Stomach (tissue), 9 donors: Measurements from ENCODE around the gene GDF9. TPM values are rescaled to one million over a fixed set of nuclear protein-coding genes. Genes with fewer than 3 reads are reported as not detected.

ENCODE experiments used
- DNase-seq, 2 donors: peaks; one replicate each; pipeline versions ENCODE4 v3.0.0 to v3.0.0-alpha.2; 2013 to 2019
- H3K27ac ChIP-seq, 5 donors: fragments of 200-600 bp in 4 of 5; sonication (generic) in 4 of 5; one replicate each; pipeline ENCODE4 v1.5.1; 2013 to 2019; ENCODE audit warnings: mild to moderate bottlenecking in 1 of 5, moderate library complexity in 1 of 5
- H3K27me3 ChIP-seq, 3 donors: fragments of 200-600 bp; sonication (generic); one replicate each; pipeline ENCODE4 v1.5.1; 2017 to 2019; ENCODE audit warnings: mixed run types in 1 of 3
- H3K36me3 ChIP-seq, 4 donors: fragments of 200-600 bp; sonication (generic); 1 replicate in 3 of 4; 2 replicates in 1 of 4; pipeline ENCODE4 v1.5.1; 2016 to 2019
- H3K4me1 ChIP-seq, 4 donors: fragments of 200-600 bp; sonication (generic); one replicate each; pipeline ENCODE4 v1.5.1; 2016 to 2019
- H3K4me3 ChIP-seq, 4 donors: fragments of 200-600 bp; sonication (generic) in 3 of 4; one replicate each; pipeline ENCODE4 v1.5.1; 2016 to 2019; ENCODE audit warnings: mild to moderate bottlenecking in 1 of 4
- H3K9me3 ChIP-seq, 4 donors: fragments of 200-600 bp; sonication (generic); one replicate each; pipeline ENCODE4 v1.5.1; 2016 to 2019
- EP300 ChIP-seq: sonication (generic); formaldehyde crosslinking; IDR thresholded peaks from one replicate; pipeline ENCODE4 v1.6.1; 2017; ENCODE audit warnings: antibody characterized with exemption
- POLR2A ChIP-seq, 4 donors: fragments of 450-650 bp; IDR thresholded peaks; one replicate each; pipeline ENCODE4 v1.6.1; 2016; ENCODE audit warnings: antibody characterized with exemption in 4 of 4, control low read depth in 2 of 4, mild to moderate bottlenecking in 1 of 4, moderate library complexity in 1 of 4
- POLR2AphosphoS5 ChIP-seq, 3 donors: sonication (generic); formaldehyde crosslinking; IDR thresholded peaks; one replicate each; pipeline ENCODE4 v1.6.1; 2016; ENCODE audit warnings: antibody characterized with exemption in 3 of 3
- WGBS, 5 donors: extraction: QIAGEN DNeasy Blood & Tissue Kit in 3 of 5; methylation state at CpG; one replicate each; pipeline versions ENCODE4 v1.1.5 to v1.1.7; 2013 to 2018; 5-methylcytosine and 5-hydroxymethylcytosine counted together
- intact Hi-C: fragments of 100-400 bp; cut with DNase I; formaldehyde crosslinking; loops from one replicate; pipeline ENCODE4 v1.15.1; 2023; ENCODE audit warnings: low total_unique reads
- polyA plus RNA-seq, 3 donors: library from polyadenylated mRNA; stranded (reverse); fragments of 200-250 nt; gene quantifications; one replicate each; pipeline ENCODE4 v1.2.3, GENCODE V29; 2013
- total RNA-seq, 5 donors: library from RNA; depleted of rRNA; stranded (reverse); fragments of >200 nt; gene quantifications; one replicate each; pipeline versions ENCODE4 v1.1.0 to v1.2.3, GENCODE V29; 2014 to 2016
- TF ChIP-seq, protein P1 (sequence below), 7 experiments: fragments of 450-650 bp in 4 of 7; fragments of 200-600 bp in 3 of 7; sonication (generic) in 3 of 7; IDR thresholded peaks; one replicate each; pipeline ENCODE4 v1.5.1; 2016 to 2019; ENCODE audit warnings: antibody characterized with exemption in 7 of 7, control low read depth in 2 of 7, mild to moderate bottlenecking in 1 of 7
- donor health status: healthy with polysubstance abuse.
- donor health status: Bipolar disorder and iron deficiency.
- donor health status: healthy.

The GDF9 gene
- total and polyA plus RNA-seq, 8 donors = 0.25 to 4.4 (median 1.1) TPM; not detected in 4

DNA sequence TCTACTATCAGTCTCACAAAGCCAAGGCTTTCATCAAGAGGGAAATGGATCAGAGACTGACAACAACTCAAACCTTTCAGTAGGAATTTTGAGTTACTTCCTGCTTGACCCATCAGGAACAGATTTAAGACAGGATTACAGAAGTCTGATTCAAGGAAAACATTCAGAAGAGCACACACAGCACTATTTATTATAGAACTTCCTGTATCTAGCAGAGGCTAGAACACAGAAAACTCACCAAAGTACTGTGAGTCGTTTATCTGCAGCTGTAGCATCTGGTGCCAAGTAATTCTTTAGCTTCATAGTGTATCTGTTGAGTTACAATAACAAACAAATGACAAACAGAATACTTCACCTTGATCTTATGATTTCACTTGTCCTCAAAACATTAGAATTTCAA, 21.0 kb upstream of the GDF9 start:
- Histone ChIP-seq H3K36me3 (peaks cover 68 to 98% (median 94%) of the 10 kb centered on the region in 4 donors), H3K4me3 (no peak overlapping the region), H3K27ac (no peak overlapping the region), H3K27me3 (no peaks in the 10 kb centered on the region), H3K9me3 (no peaks in the 10 kb centered on the region), H3K4me1 (peaks cover 0 to 5% (median 0%) of the 10 kb centered on the region in 4 donors)
- WGBS, 5 donors = 26 to 46% (median 31%) methylated on average over 1 of the region's 1 CpG
- TF ChIP-seq EP300 (no peak), POLR2AphosphoS5 (IDR thresholded peaks at IDR 0.05) (no peak)
- intact Hi-C loops = no loop called here
- DNase-seq = no peak

DNA sequence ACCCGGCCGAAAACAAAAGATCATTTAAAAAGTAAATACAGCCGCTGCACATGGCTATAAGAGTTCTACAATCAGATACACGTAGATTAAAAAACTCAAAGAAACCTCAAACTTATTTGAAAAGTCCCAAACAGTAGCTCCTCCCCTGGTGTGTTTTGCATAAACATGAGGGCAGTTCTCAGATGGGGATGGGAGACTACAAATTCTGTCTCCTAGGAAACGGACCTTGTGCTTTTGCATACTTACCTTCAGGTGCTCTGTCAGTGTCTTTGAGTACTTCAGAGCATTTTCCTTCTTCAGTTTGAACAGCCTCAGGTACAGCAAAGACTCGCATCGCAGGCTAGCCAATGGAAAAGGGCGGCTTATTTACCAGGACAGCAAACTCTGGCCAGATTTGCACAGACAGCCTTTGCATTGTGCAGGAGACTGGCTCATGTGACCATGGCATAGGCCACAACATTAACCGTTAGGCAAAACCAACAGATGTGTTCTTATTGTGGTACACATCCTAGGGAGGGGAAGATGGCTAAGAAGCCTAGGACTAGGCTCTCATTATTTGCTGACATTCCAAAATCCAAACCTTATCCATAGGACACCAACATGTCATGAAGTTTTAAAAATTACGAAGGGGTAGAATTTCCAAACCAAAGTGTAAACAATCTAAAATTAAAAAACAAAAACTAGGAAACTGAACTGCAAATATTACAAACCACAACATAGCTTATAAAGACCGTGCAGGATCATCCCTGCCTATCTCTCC, 20.0 kb upstream of the GDF9 start:
- H3K27me3 ChIP-seq = no peaks in the 10 kb centered on the region
- no peak overlapping the region for H3K27ac ChIP-seq
- peaks cover 0 to 5% (median 0%) of the 10 kb centered on the region in 4 donors for H3K4me1 ChIP-seq
- DNase-seq = no peak
- H3K4me3 ChIP-seq = no peak overlapping the region
- H3K36me3 ChIP-seq = peaks cover 64 to 98% (median 94%) of the 10 kb centered on the region in 4 donors
- no peaks in the 10 kb centered on the region for H3K9me3 ChIP-seq
- WGBS, 5 donors = 83 to 89% (median 87%) methylated on average over 11 of the region's 11 CpGs
- intact Hi-C loops = no loop called here
- no peak for TF ChIP-seq POLR2AphosphoS5 (IDR thresholded peaks at IDR 0.05)
- TF ChIP-seq, protein P1, sequence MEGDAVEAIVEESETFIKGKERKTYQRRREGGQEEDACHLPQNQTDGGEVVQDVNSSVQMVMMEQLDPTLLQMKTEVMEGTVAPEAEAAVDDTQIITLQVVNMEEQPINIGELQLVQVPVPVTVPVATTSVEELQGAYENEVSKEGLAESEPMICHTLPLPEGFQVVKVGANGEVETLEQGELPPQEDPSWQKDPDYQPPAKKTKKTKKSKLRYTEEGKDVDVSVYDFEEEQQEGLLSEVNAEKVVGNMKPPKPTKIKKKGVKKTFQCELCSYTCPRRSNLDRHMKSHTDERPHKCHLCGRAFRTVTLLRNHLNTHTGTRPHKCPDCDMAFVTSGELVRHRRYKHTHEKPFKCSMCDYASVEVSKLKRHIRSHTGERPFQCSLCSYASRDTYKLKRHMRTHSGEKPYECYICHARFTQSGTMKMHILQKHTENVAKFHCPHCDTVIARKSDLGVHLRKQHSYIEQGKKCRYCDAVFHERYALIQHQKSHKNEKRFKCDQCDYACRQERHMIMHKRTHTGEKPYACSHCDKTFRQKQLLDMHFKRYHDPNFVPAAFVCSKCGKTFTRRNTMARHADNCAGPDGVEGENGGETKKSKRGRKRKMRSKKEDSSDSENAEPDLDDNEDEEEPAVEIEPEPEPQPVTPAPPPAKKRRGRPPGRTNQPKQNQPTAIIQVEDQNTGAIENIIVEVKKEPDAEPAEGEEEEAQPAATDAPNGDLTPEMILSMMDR (IDR thresholded peaks at IDR 0.05) = no peak
- no peak for TF ChIP-seq POLR2A (IDR thresholded peaks at IDR 0.05)
- no peak for TF ChIP-seq EP300

DNA sequence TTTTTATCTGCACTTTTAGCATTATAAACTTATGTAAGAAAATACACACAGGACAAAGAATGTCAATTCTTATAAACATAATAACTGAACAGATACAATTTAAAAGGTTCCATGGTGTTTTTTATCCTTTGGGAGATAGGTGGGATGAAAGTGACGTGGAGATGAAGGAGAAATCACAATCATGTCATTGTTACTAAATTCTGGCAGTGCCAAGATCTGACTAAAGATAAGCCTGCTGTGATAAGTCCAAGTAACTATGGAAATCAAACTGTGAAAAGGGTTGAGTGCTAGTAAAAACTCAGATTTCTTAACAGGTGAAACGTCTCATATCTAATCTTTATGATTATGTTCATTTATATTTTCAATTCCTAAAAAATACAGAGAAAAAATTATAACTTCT, 18.3 kb upstream of the GDF9 start:
- Histone ChIP-seq H3K4me3 (no peak overlapping the region), H3K27me3 (no peaks in the 10 kb centered on the region), H3K36me3 (peaks cover 63 to 99% (median 94%) of the 10 kb centered on the region in 4 donors), H3K9me3 (no peaks in the 10 kb centered on the region), H3K27ac (no peak overlapping the region), H3K4me1 (peaks cover 0 to 5% (median 0%) of the 10 kb centered on the region in 4 donors)
- no peak for DNase-seq
- TF ChIP-seq EP300 = no peak
- TF ChIP-seq, protein P1 (IDR thresholded peaks at IDR 0.05) = no peak
- no peak for TF ChIP-seq POLR2A (IDR thresholded peaks at IDR 0.05)
- TF ChIP-seq POLR2AphosphoS5 (IDR thresholded peaks at IDR 0.05) = no peak
- WGBS, 5 donors = 40 to 59% (median 50%) methylated on average over 2 of the region's 2 CpGs
- intact Hi-C loops = no loop called here

GRCh38 chr5:132883261-132883834, 17.1 kb upstream of the GDF9 start:
- WGBS, 5 donors = 20 to 33% (median 26%) methylated on average over 2 of the region's 2 CpGs
- TF ChIP-seq EP300 = no peak
- TF ChIP-seq, protein P1 (IDR thresholded peaks at IDR 0.05) = peak in 5 of 7 experiments; percentile 35 to 78 (median 54)
- TF ChIP-seq POLR2AphosphoS5 (IDR thresholded peaks at IDR 0.05) = peak in 1 of 3 donors; percentile 82
- no peak for TF ChIP-seq POLR2A (IDR thresholded peaks at IDR 0.05)
- Histone ChIP-seq H3K27me3 (no peaks in the 10 kb centered on the region), H3K27ac (no peak overlapping the region), H3K9me3 (no peaks in the 10 kb centered on the region), H3K36me3 (peaks cover 51 to 99% (median 93%) of the 10 kb centered on the region in 4 donors), H3K4me1 (peaks cover 0 to 6% (median 0%) of the 10 kb centered on the region in 4 donors), H3K4me3 (no peak overlapping the region)
- intact Hi-C loops = no loop called here
- DNase-seq = peak; percentile 55 to 87
